SK-N-SH (cell line): ENCODE data around the gene TOP3B. TPM values are rescaled to one million over a fixed set of nuclear protein-coding genes. Genes with fewer than 3 reads are reported as not detected.

Source experiments
- CTCF ChIA-PET: fragments of 300-600, 350-600 bp; formaldehyde crosslinking; extraction: SDS; loops from one replicate; lab custom pipeline; 2021; lab: Yijun Ruan, JAX
- POLR2A ChIA-PET: fragments of 350-600 bp; sonication (Branson Sonifier 250); formaldehyde crosslinking; extraction: SDS; loops from one replicate; lab custom pipeline; 2020; ENCODE audit warnings: antibody characterized with exemption, inconsistent platforms; lab: Yijun Ruan, JAX
- DNase-seq: peaks from one replicate; pipeline ENCODE4 v3.0.0; 2012
- H2AFZ ChIP-seq: fragments of 200-600 bp; sonication (generic); 2 replicates; pipeline ENCODE4 v1.8.1; 2016; ENCODE audit warnings: antibody characterized with exemption, mild to moderate bottlenecking, low read depth
- H3F3A ChIP-seq: fragments of 200-600 bp; sonication (generic); replicated peaks from 2 replicates; pipeline ENCODE3; 2016; ENCODE audit warnings: antibody characterized with exemption, mild to moderate bottlenecking; ENCODE audit not compliant: insufficient read depth
- H3K27ac ChIP-seq, 2 experiments: fragments of 200-500 bp in 1 of 2; fragments of 200-600 bp in 1 of 2; sonication (Bioruptor generic) in 1 of 2; sonication (generic), shearing (Covaris generic) in 1 of 2; 2 replicates each; pipeline versions ENCODE4 v1.5.1 to v1.6.1; 2014 to 2016; ENCODE audit warnings: low read depth in 2 of 2, inconsistent platforms in 1 of 2, low read length in 1 of 2, mild to moderate bottlenecking in 1 of 2, mixed read lengths in 1 of 2
- H3K27me3 ChIP-seq: fragments of 200-600 bp; sonication (generic), shearing (Covaris generic); 2 replicates; pipeline ENCODE4 v1.6.1; 2016; ENCODE audit warnings: mixed run types; ENCODE audit not compliant: insufficient read depth
- H3K36me3 ChIP-seq, 2 experiments: fragments of 200-500 bp in 1 of 2; fragments of 200-600 bp in 1 of 2; sonication (Bioruptor generic) in 1 of 2; sonication (generic) in 1 of 2; replicated peaks in 1 of 2; 2 replicates each; pipeline versions ENCODE3 to v1.5.1; 2014 to 2016; ENCODE audit warnings: low read length in 1 of 2, mild to moderate bottlenecking in 1 of 2; ENCODE audit not compliant: insufficient read depth in 2 of 2, control insufficient read depth in 1 of 2
- H3K4me1 ChIP-seq, 2 experiments: fragments of 200-500 bp in 1 of 2; fragments of 200-600 bp in 1 of 2; sonication (Bioruptor generic) in 1 of 2; sonication (generic), shearing (Covaris generic) in 1 of 2; 2 replicates each; pipeline versions ENCODE4 v1.5.1 to v1.6.1; 2014 to 2016; ENCODE audit warnings: low read depth in 1 of 2, low read length in 1 of 2, mixed run types in 1 of 2; ENCODE audit not compliant: insufficient read depth in 2 of 2, control insufficient read depth in 1 of 2
- H3K4me2 ChIP-seq: fragments of 200-600 bp; sonication (generic), shearing (Covaris generic); 2 replicates; pipeline ENCODE4 v1.6.1; 2017; ENCODE audit warnings: mixed run types
- H3K4me3 ChIP-seq, 2 experiments: fragments of 200-500 bp in 1 of 2; fragments of 200-600 bp in 1 of 2; sonication (Bioruptor generic) in 1 of 2; sonication (generic), shearing (Covaris generic) in 1 of 2; 2 replicates each; pipeline versions ENCODE4 v1.5.1 to v1.8.1; 2014 to 2016; ENCODE audit warnings: low read depth in 2 of 2, inconsistent platforms in 1 of 2, low read length in 1 of 2, mild to moderate bottlenecking in 1 of 2, mixed read lengths in 1 of 2, moderate library complexity in 1 of 2
- H3K79me2 ChIP-seq: fragments of 200-600 bp; sonication (generic); 2 replicates; pipeline ENCODE4 v1.8.1; 2017; ENCODE audit warnings: mild to moderate bottlenecking; ENCODE audit not compliant: insufficient read depth
- H3K9ac ChIP-seq: fragments of 200-600 bp; sonication (generic); 2 replicates; pipeline ENCODE4 v1.6.1; 2017; ENCODE audit warnings: mixed run types
- H3K9me2 ChIP-seq: fragments of 200-600 bp; sonication (generic); 2 replicates; pipeline ENCODE4 v1.6.1; 2017; ENCODE audit warnings: mixed run types
- H3K9me3 ChIP-seq: fragments of 200-600 bp; sonication (generic); 2 replicates; pipeline ENCODE4 v1.6.1; 2017; ENCODE audit warnings: mixed run types, mild to moderate bottlenecking, moderate library complexity
- H4K20me1 ChIP-seq: fragments of 200-600 bp; sonication (generic); 2 replicates; pipeline ENCODE4 v1.6.1; 2017; ENCODE audit warnings: mild to moderate bottlenecking, mixed run types; ENCODE audit not compliant: insufficient read depth
- CHD2 ChIP-seq: fragments of 150-350 bp; IDR thresholded peaks from 2 replicates; pipeline ENCODE4 v1.6.1; 2018; ENCODE audit warnings: low read length; ENCODE audit not compliant: partially characterized antibody
- EP300 ChIP-seq, 2 experiments: IDR thresholded peaks; 2 replicates each; pipeline versions ENCODE4 v1.4.0 to v1.6.1; 2012; ENCODE audit warnings: borderline replicate concordance in 1 of 2, low read depth in 1 of 2, low read length in 1 of 2
- EZH2phosphoT487 ChIP-seq: fragments of 200-600 bp; sonication (generic); IDR thresholded peaks from 2 replicates; pipeline ENCODE4 v1.6.1; 2017; ENCODE audit warnings: low read depth, mixed run types, mild to moderate bottlenecking, antibody characterized with exemption, moderate library complexity, borderline replicate concordance
- FOSL2 ChIP-seq: IDR thresholded peaks from 2 replicates; pipeline ENCODE4 v1.4.0; 2012; ENCODE audit warnings: low read depth, mild to moderate bottlenecking, moderate library complexity, borderline replicate concordance
- FOXM1 ChIP-seq: IDR thresholded peaks from 2 replicates; pipeline ENCODE4 v1.4.0; 2012; ENCODE audit warnings: low read depth, mild to moderate bottlenecking
- GATA2 ChIP-seq: sonication (generic); formaldehyde crosslinking; IDR thresholded peaks from 2 replicates; pipeline ENCODE4 v1.5.0; 2020; ENCODE audit warnings: mild to moderate bottlenecking, missing genetic modification reagents
- MAX ChIP-seq: IDR thresholded peaks from 2 replicates; pipeline ENCODE4 v1.4.0; 2012; ENCODE audit warnings: low read depth
- NFIC ChIP-seq: IDR thresholded peaks from 2 replicates; pipeline ENCODE4 v1.4.0; 2012; ENCODE audit warnings: borderline replicate concordance
- NRF1 ChIP-seq: IDR thresholded peaks from 2 replicates; pipeline ENCODE4 v1.6.1; 2012; ENCODE audit warnings: low read depth, mild to moderate bottlenecking, low read length
- RAD21 ChIP-seq: IDR thresholded peaks from 2 replicates; pipeline ENCODE4 v1.6.1; 2012; ENCODE audit warnings: mild to moderate bottlenecking, low read length
- SIN3A ChIP-seq: IDR thresholded peaks from 2 replicates; pipeline ENCODE4 v1.6.1; 2012; ENCODE audit warnings: low read depth, mild to moderate bottlenecking, low read length, moderate library complexity, borderline replicate concordance
- SMC3 ChIP-seq: IDR thresholded peaks from 2 replicates; pipeline ENCODE4 v1.6.1; 2012; ENCODE audit warnings: low read depth, low read length, improper control_type of control experiment
- TAF1 ChIP-seq: IDR thresholded peaks from 2 replicates; pipeline ENCODE4 v1.6.1; 2012; ENCODE audit warnings: low read depth, mild to moderate bottlenecking, low read length, moderate library complexity, borderline replicate concordance
- TCF12 ChIP-seq: IDR thresholded peaks from 2 replicates; pipeline ENCODE4 v1.4.0; 2012
- USF1 ChIP-seq: IDR thresholded peaks from 2 replicates; pipeline ENCODE4 v1.4.0; 2012; ENCODE audit warnings: low read depth, borderline replicate concordance
- USF2 ChIP-seq: fragments of 150-350 bp; IDR thresholded peaks from 2 replicates; pipeline ENCODE4 v1.6.1; 2017; ENCODE audit warnings: antibody characterized with exemption, low read length, low read depth, borderline replicate concordance
- WGBS: methylation state at CpG from one replicate; pipeline ENCODE4 v1.1.6; 2017; ENCODE audit warnings: low lambda C conversion rate; 5-methylcytosine and 5-hydroxymethylcytosine counted together
- polyA plus RNA-seq, 3 experiments: library from polyadenylated mRNA; depleted of rRNA; stranded (reverse); fragments of >200 nt; gene quantifications; 2 replicates each; pipeline ENCODE4 v1.2.3, GENCODE V29; 2012
- TF ChIP-seq, protein P1 (sequence below): IDR thresholded peaks from 2 replicates; pipeline ENCODE4 v1.6.1; 2012; ENCODE audit warnings: mild to moderate bottlenecking, low read depth, low read length, moderate library complexity
- TF ChIP-seq, protein P2 (sequence below): fragments of 150-350 bp; IDR thresholded peaks from 2 replicates; pipeline ENCODE4 v1.6.1; 2016; ENCODE audit warnings: mild to moderate bottlenecking, low read depth, low read length

The TOP3B gene
- polyA plus RNA-seq, 1 of the 3 experiments (the other 2 are of a cell fraction), result 14.4 TPM

- WGBS, result 13% methylated on average over 2 of the region's 2 CpGs
- POLR2A ChIA-PET, result no interaction called here
- no peaks in the 10 kb centered on the region for H3K9me2 ChIP-seq
These were observed 27.8 kb upstream of the TOP3B start for GRCh38 chr22:22010358-22010757.

More at GRCh38 chr22:22010358-22010757, 27.8 kb upstream of the TOP3B start:
- TF ChIP-seq SIN3A (no peak), MAX (no peak), NFIC (no peak), SMC3 (no peak), GATA2 (CRISPR knock-in tag) (no peak), RAD21 (no peak), TAF1 (no peak), FOXM1 (no peak), TCF12 (no peak), CHD2 (no peak), USF2 (no peak), EZH2phosphoT487 (no peak), USF1 (no peak), FOSL2 (no peak), NRF1 (no peak), EP300 (IDR thresholded peaks at IDR 0.05; ENCODE audit: borderline replicate concordance in 1 of 2, low read depth in 1 of 2, low read length in 1 of 2) (no peak)
- TF ChIP-seq, protein P1, sequence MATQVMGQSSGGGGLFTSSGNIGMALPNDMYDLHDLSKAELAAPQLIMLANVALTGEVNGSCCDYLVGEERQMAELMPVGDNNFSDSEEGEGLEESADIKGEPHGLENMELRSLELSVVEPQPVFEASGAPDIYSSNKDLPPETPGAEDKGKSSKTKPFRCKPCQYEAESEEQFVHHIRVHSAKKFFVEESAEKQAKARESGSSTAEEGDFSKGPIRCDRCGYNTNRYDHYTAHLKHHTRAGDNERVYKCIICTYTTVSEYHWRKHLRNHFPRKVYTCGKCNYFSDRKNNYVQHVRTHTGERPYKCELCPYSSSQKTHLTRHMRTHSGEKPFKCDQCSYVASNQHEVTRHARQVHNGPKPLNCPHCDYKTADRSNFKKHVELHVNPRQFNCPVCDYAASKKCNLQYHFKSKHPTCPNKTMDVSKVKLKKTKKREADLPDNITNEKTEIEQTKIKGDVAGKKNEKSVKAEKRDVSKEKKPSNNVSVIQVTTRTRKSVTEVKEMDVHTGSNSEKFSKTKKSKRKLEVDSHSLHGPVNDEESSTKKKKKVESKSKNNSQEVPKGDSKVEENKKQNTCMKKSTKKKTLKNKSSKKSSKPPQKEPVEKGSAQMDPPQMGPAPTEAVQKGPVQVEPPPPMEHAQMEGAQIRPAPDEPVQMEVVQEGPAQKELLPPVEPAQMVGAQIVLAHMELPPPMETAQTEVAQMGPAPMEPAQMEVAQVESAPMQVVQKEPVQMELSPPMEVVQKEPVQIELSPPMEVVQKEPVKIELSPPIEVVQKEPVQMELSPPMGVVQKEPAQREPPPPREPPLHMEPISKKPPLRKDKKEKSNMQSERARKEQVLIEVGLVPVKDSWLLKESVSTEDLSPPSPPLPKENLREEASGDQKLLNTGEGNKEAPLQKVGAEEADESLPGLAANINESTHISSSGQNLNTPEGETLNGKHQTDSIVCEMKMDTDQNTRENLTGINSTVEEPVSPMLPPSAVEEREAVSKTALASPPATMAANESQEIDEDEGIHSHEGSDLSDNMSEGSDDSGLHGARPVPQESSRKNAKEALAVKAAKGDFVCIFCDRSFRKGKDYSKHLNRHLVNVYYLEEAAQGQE, result no peak
- TF ChIP-seq, protein P2, sequence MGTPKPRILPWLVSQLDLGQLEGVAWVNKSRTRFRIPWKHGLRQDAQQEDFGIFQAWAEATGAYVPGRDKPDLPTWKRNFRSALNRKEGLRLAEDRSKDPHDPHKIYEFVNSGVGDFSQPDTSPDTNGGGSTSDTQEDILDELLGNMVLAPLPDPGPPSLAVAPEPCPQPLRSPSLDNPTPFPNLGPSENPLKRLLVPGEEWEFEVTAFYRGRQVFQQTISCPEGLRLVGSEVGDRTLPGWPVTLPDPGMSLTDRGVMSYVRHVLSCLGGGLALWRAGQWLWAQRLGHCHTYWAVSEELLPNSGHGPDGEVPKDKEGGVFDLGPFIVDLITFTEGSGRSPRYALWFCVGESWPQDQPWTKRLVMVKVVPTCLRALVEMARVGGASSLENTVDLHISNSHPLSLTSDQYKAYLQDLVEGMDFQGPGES, result no peak
- TF ChIP-seq, all 33 proteins: peak for 0
- Histone ChIP-seq H4K20me1 (no peaks in the 10 kb centered on the region), H3K4me2 (no peak overlapping the region), H3K27me3 (peaks cover 13% of the 10 kb centered on the region; the same call in 1 of the 2 replicates), H2AFZ (no peak overlapping the region), H3K36me3 (no peaks in the 10 kb centered on the region), H3K9me3 (no peaks in the 10 kb centered on the region), H3K4me3 (no peak overlapping the region), H3K9ac (no peak overlapping the region), H3K79me2 (no peaks in the 10 kb centered on the region), H3K4me1 (no peaks in the 10 kb centered on the region), H3F3A (no peaks in the 10 kb centered on the region), H3K27ac (no peak overlapping the region)
- CTCF ChIA-PET, result interaction anchor here (0.7 to 0.8 kb wide), 2 partner anchors 11 to 346 kb away, joined by 3 read pairs; no protein-coding TSS in a partner anchor
- no peak for DNase-seq
